DND-41 (cell line): Measurements from ENCODE around the gene ASB12.
"Not testable (repeated sequence)": the region's sequence is repeated elsewhere in the genome, so short reads cannot be mapped to it uniquely, and the experiment has no call there.

Source experiments
- ATAC-seq: fragments of 200-7000 bp; cut with Tn5 transposase; 3 replicates; pipeline ENCODE4 v1.9.1; 2021; ENCODE audit warnings: low read depth; ENCODE audit not compliant: insufficient read depth
- DNase-seq: peaks from one replicate; pipeline ENCODE4 v3.0.0-alpha.2; 2020
- H2AFZ ChIP-seq: 2 replicates; pipeline ENCODE4 v1.6.0; 2012; ENCODE audit warnings: low read depth, low read length
- H3K27ac ChIP-seq: 2 replicates; pipeline ENCODE4 v1.5.1; 2012; ENCODE audit warnings: low read length, inconsistent platforms
- H3K27me3 ChIP-seq: fragments of 200-600 bp; sonication (generic); 2 replicates; pipeline ENCODE4 v1.6.0; 2012; ENCODE audit warnings: low read length, mild to moderate bottlenecking, inconsistent platforms; ENCODE audit not compliant: insufficient read depth, poor library complexity
- H3K36me3 ChIP-seq: 2 replicates; pipeline ENCODE4 v1.5.1; 2012; ENCODE audit warnings: low read length, inconsistent platforms; ENCODE audit not compliant: insufficient read depth
- H3K4me1 ChIP-seq: 2 replicates; pipeline ENCODE4 v1.5.1; 2012; ENCODE audit warnings: mild to moderate bottlenecking, low read length; ENCODE audit not compliant: insufficient read depth
- H3K4me2 ChIP-seq: 2 replicates; pipeline ENCODE4 v1.6.0; 2012; ENCODE audit warnings: mild to moderate bottlenecking, moderate library complexity, low read length, inconsistent platforms; ENCODE audit not compliant: insufficient read depth
- H3K4me3 ChIP-seq, 2 experiments: fragments of 200-600 bp in 1 of 2; shearing (Covaris generic) in 1 of 2; 2 replicates each; pipeline ENCODE4 v1.5.1; 2012 to 2016; ENCODE audit warnings: inconsistent platforms in 2 of 2, low read length in 2 of 2, mild to moderate bottlenecking in 2 of 2, low read depth in 1 of 2, moderate library complexity in 1 of 2
- H3K79me2 ChIP-seq: 2 replicates; pipeline ENCODE4 v1.6.0; 2012; ENCODE audit warnings: low read length, inconsistent platforms; ENCODE audit not compliant: insufficient read depth
- H3K9ac ChIP-seq: 2 replicates; pipeline ENCODE4 v1.6.0; 2012; ENCODE audit warnings: low read depth, mild to moderate bottlenecking, inconsistent platforms, low read length, moderate library complexity
- H3K9me3 ChIP-seq: 2 replicates; pipeline ENCODE4 v1.5.1; 2012; ENCODE audit warnings: low read length, moderate library complexity, mild to moderate bottlenecking, inconsistent platforms; ENCODE audit not compliant: insufficient read depth, severe bottlenecking
- H4K20me1 ChIP-seq: 2 replicates; pipeline ENCODE4 v1.6.0; 2012; ENCODE audit warnings: low read length; ENCODE audit not compliant: insufficient read depth
- CTCF ChIP-seq: IDR thresholded peaks from 2 replicates; pipeline ENCODE4 v1.5.1; 2012; ENCODE audit warnings: borderline replicate concordance, low read length, moderate library complexity, mild to moderate bottlenecking; ENCODE audit not compliant: poor library complexity, severe bottlenecking; ENCODE audit errors: extremely low read depth
- EZH2 ChIP-seq: IDR thresholded peaks from 3 replicates; pipeline ENCODE4 v1.6.1; 2012; ENCODE audit warnings: borderline replicate concordance, low read depth, mild to moderate bottlenecking, moderate library complexity, low read length, inconsistent platforms; ENCODE audit not compliant: severe bottlenecking

ASB12 gene

GRCh38 chrX:64218023-64218422 lies 12.4 kb downstream of the ASB12 start:
- Histone ChIP-seq H3K27ac (no peak overlapping the region), H3K36me3 (no peaks in the 10 kb centered on the region), H3K27me3 (no peaks in the 10 kb centered on the region), H3K4me2 (no peak overlapping the region), H3K9ac (no peak overlapping the region), H3K4me1 (no peaks in the 10 kb centered on the region), H2AFZ (no peak overlapping the region), H3K79me2 (no peaks in the 10 kb centered on the region), H4K20me1 (no peaks in the 10 kb centered on the region), H3K9me3 (no peaks in the 10 kb centered on the region), H3K4me3 (no peak overlapping the region)
- ATAC-seq = no peak
- DNase-seq = no peak
- no peak for TF ChIP-seq EZH2
- TF ChIP-seq CTCF = no peak

- H3K4me1 ChIP-seq, H3K36me3 ChIP-seq, H3K27ac ChIP-seq, H3K79me2 ChIP-seq, H3K4me2 ChIP-seq, H3K9ac ChIP-seq, H3K4me3 ChIP-seq, ATAC-seq, DNase-seq, H2AFZ ChIP-seq, H3K9me3 ChIP-seq, H4K20me1 ChIP-seq, H3K27me3 ChIP-seq: not testable (repeated sequence)
These were observed 16.4 kb downstream of the ASB12 start for GRCh38 chrX:64213989-64214388.

- DNase-seq (no peak), ATAC-seq (no peak)
- no peaks in the 10 kb centered on the region for H3K36me3 ChIP-seq
- peaks cover 7% of the 10 kb centered on the region for H4K20me1 ChIP-seq
- no peaks in the 10 kb centered on the region for H3K9me3 ChIP-seq
- no peaks in the 10 kb centered on the region for H3K27me3 ChIP-seq
- H3K9ac ChIP-seq = peak overlapping the region; percentile 74
- H3K4me1 ChIP-seq = peaks cover 31% of the 10 kb centered on the region
- peak overlapping the region in 1 of 2 experiments; percentile 79; a peak in 2 of 4 replicates for H3K4me3 ChIP-seq
- H3K79me2 ChIP-seq = peaks cover 29% of the 10 kb centered on the region
- H2AFZ ChIP-seq = peak overlapping the region; percentile 80
- TF ChIP-seq CTCF (no peak), EZH2 (no peak)
- H3K27ac ChIP-seq = peak overlapping the region; percentile 78
- peak overlapping the region; percentile 67 for H3K4me2 ChIP-seq
These were observed 23.7 kb downstream of the ASB12 start for GRCh38 chrX:64206556-64207162.

GRCh38 chrX:64205735-64206501 lies 24.5 kb downstream of the ASB12 start:
- Histone ChIP-seq H3K36me3 (no peaks in the 10 kb centered on the region), H3K9me3 (no peaks in the 10 kb centered on the region), H3K27me3 (no peaks in the 10 kb centered on the region), H3K4me1 (peaks cover 31% of the 10 kb centered on the region), H3K27ac (peak overlapping the region; percentile 78), H3K79me2 (peaks cover 36% of the 10 kb centered on the region), H2AFZ (peak overlapping the region; percentile 80), H3K9ac (peak overlapping the region; percentile 74), H3K4me2 (peak overlapping the region; percentile 67), H3K4me3 (peak overlapping the region; percentile 45 to 79; a peak in 3 of 4 replicates), H4K20me1 (peaks cover 7% of the 10 kb centered on the region)
- DNase-seq = peak; percentile 95
- TF ChIP-seq CTCF = peak; percentile 40
- TF ChIP-seq EZH2 = no peak
- ATAC-seq = peak; percentile 85
